HTERT RPE-1 (cell line): ENCODE measurements around the gene PHAX.
"Not testable (repeated sequence)": the region's sequence is repeated elsewhere in the genome, so short reads cannot be mapped to it uniquely, and the experiment has no call there.

ENCODE experiments used
- in situ Hi-C: fragments of 300-500 bp; cut with MboI; formaldehyde crosslinking; loops from 4 replicates; pipeline ENCODE4 v1.14.3; 2020; ENCODE audit warnings: low sequenced_read_pairs

Gene PHAX

DNA sequence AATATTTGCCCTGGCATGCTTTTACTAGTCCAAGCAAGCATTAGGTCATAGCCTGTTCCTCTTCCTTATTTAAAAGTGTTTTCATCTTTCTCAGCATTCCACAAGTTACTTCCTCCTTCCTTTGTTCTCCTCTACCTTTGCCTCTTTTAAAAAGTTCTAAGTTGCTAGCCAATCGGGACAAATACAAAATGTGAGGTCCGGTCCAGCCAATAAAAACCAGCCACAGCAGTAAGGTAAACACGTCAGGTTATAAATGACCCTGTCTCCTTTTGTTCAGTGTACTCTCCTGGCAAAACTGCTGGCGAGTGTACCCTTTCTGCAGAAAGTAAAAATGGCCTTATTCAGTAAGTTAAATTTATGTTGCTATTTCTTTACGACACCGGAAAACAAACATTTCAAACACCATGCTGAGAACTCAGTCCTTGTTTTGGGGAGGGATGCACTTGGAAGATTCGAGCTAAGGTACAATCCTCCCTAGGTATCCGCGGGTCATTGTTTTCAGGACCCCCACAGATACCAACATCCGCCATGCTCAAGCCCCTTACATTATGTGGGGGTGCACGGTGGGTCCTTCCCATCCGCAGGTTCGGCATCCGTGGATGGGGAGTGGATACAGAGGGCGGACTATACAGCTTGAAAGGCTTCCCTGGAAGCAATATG lies 646 bp upstream of the PHAX start:
- in situ Hi-C loops = not testable (repeated sequence)

GRCh38 chr5:126603402-126603991 lies 2.8 kb downstream of the PHAX start:
- in situ Hi-C loops = no loop called here

DNA sequence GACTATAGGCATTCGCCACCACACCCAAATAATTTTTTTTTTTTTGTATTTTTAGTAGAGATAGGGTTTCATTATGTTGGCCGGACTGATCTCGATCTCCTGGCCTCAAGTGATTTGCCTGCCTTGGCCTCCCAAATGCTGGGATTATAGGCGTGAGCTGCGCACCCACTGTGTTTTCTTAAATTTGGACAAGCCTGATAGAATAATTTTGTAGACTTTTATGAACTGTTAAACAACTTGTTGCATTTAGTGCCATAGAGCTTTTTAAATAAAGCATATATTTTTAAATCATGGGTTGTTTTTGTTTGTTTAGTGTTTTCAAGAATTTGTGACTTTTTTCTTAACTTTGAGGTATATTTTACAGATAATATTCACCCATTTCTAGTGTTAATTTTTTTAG lies 4.8 kb downstream of the PHAX start:
- in situ Hi-C loops = no loop called here

- in situ Hi-C loops = no loop called here
Observed at GRCh38 chr5:126610160-126610559, 9.4 kb downstream of the PHAX start.

DNA sequence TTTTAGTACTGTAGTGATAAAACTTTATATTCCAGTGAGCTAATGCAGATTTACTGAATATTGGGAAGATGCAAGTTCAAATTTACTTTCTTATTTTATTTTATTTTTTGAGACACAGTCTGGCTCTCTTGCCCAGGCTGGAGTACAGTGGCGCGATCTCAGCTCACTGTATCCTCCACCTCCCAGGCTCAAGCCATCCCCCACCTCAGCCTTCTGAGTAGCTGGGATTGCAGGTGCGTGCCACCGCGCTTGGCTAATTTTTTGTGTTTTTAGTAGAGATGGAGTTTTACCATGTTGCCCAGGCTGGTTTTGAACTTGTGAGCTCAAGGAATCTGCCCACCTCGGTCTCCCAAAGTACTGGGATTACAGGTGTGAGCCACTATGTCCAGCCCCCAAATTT lies 9.9 kb downstream of the PHAX start:
- in situ Hi-C loops = no loop called here

- in situ Hi-C loops = no loop called here
Observed at GRCh38 chr5:126613941-126614592, 13.3 kb downstream of the PHAX start.

DNA sequence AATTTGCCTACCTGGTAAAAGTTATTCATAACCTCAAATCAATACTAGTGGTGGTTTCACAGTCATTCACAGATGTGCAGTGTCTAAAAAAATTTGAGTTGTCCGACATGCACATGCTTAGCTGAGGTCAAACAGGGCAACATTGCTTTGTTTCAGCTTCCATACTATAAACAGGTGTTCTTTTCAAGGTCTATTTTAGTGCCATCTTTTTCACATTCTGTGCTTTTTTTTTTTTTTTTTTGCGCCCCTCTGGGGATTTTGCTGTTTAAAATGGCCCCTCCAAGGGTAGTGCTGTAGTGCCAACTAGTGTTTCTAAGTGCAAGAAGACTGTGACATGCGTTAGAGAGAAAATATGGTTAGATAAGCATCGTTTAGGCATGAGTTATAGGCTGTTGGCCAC lies 14.5 kb downstream of the PHAX start:
- in situ Hi-C loops = no loop called here

DNA sequence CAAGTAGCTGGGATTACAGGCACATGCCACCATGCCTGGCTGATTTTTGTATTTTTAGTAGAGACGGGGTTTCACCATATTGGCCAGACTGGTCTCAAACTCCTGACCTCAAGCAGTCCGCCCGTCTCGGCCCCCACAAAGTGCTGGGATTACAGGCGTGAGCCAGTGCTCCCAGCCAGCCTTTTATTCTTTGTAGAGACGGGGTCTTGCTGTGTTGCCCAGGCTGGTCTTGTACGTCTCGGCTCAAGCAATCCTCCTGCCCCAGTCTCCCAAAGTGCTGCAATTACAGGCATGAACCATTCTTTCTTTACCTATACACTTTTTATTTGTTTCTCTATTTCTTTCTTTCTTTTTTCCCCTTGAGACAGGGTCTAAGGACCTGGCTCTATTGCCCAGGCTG lies 16.9 kb downstream of the PHAX start:
- in situ Hi-C loops = not testable (repeated sequence)

GRCh38 chr5:126619781-126620180 lies 19.0 kb downstream of the PHAX start:
- in situ Hi-C loops = no loop called here

GRCh38 chr5:126624534-126624933 lies 23.8 kb downstream of the PHAX start:
- in situ Hi-C loops = no loop called here

GRCh38 chr5:126628102-126628501 lies 27.4 kb downstream of the PHAX start:
- in situ Hi-C loops = no loop called here

DNA sequence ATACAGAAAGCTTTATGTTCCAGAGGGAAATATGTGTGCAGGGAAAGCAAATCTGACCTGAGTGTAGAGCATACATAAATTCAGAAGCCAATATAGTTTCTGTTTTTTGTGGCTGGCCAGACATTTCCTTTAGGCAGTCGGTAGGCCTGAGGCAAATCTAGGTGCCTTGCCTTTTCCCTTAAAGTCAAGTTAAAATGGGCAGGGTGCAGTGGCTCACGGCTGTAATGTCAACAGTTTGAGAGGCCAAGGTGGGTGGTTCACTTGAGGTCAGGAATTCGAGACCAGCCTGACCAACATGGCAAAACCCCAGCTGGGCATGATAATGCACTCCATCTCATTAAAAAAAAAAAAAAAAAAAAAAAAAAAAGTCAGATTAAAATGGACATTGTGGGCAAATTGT lies 31.2 kb downstream of the PHAX start:
- in situ Hi-C loops = no loop called here

DNA sequence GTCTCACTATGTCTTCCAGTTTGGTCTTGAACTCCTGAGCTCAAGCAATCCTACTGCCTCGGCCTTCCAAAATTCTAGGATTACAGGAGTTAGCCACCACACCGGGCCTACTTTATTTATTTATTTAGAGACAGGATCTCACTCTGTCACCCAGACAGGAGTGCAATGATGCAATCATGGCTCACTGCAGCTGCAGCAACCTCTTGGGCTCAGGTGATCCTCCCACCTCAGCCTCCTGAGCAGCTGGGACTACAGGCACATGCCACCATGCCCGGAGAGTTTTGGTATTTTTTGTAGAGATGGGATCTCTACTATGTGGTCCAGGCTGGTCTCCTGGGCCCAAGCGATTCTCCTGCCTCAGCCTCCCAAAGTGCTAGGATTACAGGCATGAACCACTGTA lies 32.8 kb downstream of the PHAX start:
- in situ Hi-C loops = no loop called here

DNA sequence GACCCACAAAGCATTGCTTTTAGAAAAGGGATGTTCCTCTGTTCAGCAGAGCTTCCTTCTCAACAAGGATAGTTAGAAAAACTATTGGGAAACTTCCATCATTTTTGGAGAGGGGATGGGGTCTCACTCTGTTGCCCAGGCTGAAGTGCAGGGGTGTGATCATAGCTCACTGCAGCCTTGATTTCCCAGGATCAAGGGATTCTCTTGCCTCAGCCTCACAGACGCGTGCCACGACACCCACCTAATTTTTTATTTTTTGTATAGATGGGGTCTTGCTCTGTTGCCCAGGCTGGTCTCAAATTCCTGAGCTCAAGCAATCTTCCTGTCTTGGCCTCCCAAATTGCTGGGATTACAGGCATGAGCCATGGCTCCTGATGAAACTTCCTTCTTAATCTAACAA lies 34.8 kb downstream of the PHAX start:
- in situ Hi-C loops = no loop called here

GRCh38 chr5:126636956-126637355 lies 36.2 kb downstream of the PHAX start:
- in situ Hi-C loops = no loop called here

DNA sequence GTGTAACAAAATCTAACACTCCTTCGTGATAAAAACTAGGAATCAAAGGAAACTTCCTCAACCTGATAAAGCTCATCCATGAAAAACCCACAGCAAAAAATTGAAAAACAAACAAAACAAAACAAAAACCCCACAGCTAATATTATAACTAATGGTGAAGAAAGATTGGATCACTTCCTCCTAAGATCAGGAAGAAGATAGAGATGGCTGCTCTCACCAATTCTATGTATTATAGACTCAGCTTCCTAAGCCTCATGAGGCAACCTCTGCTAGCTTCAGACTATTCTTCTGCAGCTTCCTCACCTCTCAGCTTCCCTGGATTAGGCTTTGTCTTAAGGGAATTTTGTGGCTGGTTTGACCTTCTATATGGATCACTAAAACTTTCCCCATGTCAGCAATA lies 40.1 kb downstream of the PHAX start:
- in situ Hi-C loops = no loop called here

DNA sequence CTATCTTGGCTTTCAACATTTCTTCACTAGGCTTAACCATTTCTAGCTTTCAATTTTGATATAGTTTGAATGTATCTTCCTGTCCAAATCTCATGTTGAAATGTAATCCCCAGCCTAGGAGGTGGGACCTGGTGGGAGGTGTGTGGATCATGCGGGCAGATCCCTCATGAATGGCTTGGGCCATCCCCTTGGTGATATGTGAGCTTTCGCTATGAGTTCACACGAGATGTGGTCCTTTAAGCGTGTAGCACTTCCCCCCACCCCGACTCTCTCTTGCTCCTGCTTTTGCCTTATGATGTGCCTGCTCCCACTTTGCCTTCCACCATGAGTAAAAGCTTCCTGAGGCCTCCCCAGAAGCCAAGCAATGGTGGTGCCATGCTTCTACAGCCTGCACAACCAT lies 40.6 kb downstream of the PHAX start:
- in situ Hi-C loops = no loop called here

DNA sequence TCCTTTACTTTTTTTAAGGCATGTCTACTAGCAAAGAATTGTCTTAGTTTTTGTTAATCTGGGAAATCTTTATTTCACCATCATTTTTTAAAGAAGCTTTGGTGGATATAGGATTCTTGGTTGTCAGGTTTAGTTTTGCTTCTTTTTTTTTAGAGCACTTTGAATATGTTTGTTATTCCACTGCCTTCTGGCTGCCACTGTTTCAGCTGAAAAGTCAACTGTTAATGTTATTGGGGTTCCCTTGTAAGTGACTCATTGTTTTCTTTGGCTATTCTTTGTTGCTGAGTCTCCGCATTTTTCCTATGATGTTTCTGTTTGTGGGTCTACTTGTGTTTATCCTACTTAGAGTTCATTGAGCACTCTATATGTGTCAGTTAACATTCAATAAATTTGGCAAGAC lies 44.4 kb downstream of the PHAX start:
- in situ Hi-C loops = no loop called here

DNA sequence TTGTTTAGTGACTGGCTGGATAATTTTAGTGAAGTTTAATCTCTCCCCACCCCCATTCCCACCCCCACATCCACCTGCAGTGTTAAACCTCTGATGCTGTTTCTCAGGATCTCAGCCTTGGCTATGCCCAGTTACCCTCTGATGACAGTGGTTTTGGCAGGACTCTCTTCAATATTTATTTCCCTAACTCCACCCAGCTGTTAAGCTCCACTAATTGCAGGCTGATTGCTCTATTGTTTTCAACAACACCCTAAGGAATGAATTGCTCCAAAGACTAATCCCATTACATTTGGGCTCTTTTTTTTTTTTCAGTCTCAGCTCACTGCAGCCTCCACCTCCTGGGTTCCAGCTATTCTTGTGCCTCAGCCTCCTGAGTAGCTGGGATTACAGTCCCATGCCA lies 46.3 kb downstream of the PHAX start:
- in situ Hi-C loops = no loop called here

GRCh38 chr5:126648471-126648870 lies 47.7 kb downstream of the PHAX start:
- in situ Hi-C loops = no loop called here

GRCh38 chr5:126649057-126649456 lies 48.3 kb downstream of the PHAX start:
- in situ Hi-C loops = not testable (repeated sequence)

- in situ Hi-C loops = not testable (repeated sequence)
Observed at GRCh38 chr5:126649709-126650108, 49.0 kb downstream of the PHAX start.

- in situ Hi-C loops = no loop called here
Observed at GRCh38 chr5:126650463-126650862, 49.7 kb downstream of the PHAX start.
